KMS-11 (cell line): ENCODE results near the gene ARID1B.
"Not testable (repeated sequence)": the region's sequence is repeated elsewhere in the genome, so short reads cannot be mapped to it uniquely, and the experiment has no call there.

Source experiments
- H2AFZ ChIP-seq: fragments of 200-600 bp; sonication (generic); 2 replicates; pipeline ENCODE4 v1.6.1; 2016; ENCODE audit warnings: antibody characterized with exemption, mixed run types, low read depth
- H3K27ac ChIP-seq: fragments of 200-600 bp; sonication (generic); 2 replicates; pipeline ENCODE4 v1.6.1; 2016; ENCODE audit warnings: mild to moderate bottlenecking, mixed run types
- H3K27me3 ChIP-seq: fragments of 200-600 bp; sonication (generic); 2 replicates; pipeline ENCODE4 v1.6.1; 2017; ENCODE audit warnings: mild to moderate bottlenecking, low read depth, mixed run types, moderate library complexity; ENCODE audit not compliant: insufficient read depth
- H3K36me3 ChIP-seq: fragments of 200-600 bp; sonication (generic); 2 replicates; pipeline ENCODE4 v1.6.1; 2017; ENCODE audit warnings: mild to moderate bottlenecking, mixed run types; ENCODE audit not compliant: insufficient read depth
- H3K4me1 ChIP-seq: fragments of 200-600 bp; sonication (generic); 2 replicates; pipeline ENCODE4 v1.6.1; 2016; ENCODE audit warnings: mild to moderate bottlenecking, low read depth, mixed run types; ENCODE audit not compliant: poor library complexity, severe bottlenecking
- H3K4me2 ChIP-seq: fragments of 200-600 bp; sonication (generic); 2 replicates; pipeline ENCODE4 v1.7.0; 2016; ENCODE audit warnings: mild to moderate bottlenecking, mixed run types
- H3K4me3 ChIP-seq: fragments of 200-600 bp; sonication (generic); IDR thresholded peaks from 2 replicates; pipeline ENCODE4 v1.6.1; 2017; ENCODE audit warnings: low read depth, low read length, mixed read lengths; ENCODE audit not compliant: insufficient read depth
- H3K79me2 ChIP-seq: fragments of 200-600 bp; sonication (generic); 2 replicates; pipeline ENCODE4 v1.6.1; 2016; ENCODE audit warnings: low read depth, mixed run types; ENCODE audit not compliant: insufficient read depth
- H3K9ac ChIP-seq: fragments of 200-600 bp; sonication (generic); 2 replicates; pipeline ENCODE4 v1.6.1; 2016; ENCODE audit warnings: mild to moderate bottlenecking, mixed run types
- H4K20me1 ChIP-seq: fragments of 200-600 bp; sonication (generic); 2 replicates; pipeline ENCODE4 v1.6.1; 2016; ENCODE audit warnings: mild to moderate bottlenecking, mixed run types; ENCODE audit not compliant: insufficient read depth
- TF ChIP-seq, protein P1 (sequence below): fragments of 200-600 bp; sonication (generic); conservative IDR thresholded peaks from 2 replicates; pipeline ENCODE4 v1.6.1; 2017; ENCODE audit warnings: low read depth, mild to moderate bottlenecking, antibody characterized with exemption, low read length, moderate library complexity, mixed read lengths

ARID1B gene

DNA sequence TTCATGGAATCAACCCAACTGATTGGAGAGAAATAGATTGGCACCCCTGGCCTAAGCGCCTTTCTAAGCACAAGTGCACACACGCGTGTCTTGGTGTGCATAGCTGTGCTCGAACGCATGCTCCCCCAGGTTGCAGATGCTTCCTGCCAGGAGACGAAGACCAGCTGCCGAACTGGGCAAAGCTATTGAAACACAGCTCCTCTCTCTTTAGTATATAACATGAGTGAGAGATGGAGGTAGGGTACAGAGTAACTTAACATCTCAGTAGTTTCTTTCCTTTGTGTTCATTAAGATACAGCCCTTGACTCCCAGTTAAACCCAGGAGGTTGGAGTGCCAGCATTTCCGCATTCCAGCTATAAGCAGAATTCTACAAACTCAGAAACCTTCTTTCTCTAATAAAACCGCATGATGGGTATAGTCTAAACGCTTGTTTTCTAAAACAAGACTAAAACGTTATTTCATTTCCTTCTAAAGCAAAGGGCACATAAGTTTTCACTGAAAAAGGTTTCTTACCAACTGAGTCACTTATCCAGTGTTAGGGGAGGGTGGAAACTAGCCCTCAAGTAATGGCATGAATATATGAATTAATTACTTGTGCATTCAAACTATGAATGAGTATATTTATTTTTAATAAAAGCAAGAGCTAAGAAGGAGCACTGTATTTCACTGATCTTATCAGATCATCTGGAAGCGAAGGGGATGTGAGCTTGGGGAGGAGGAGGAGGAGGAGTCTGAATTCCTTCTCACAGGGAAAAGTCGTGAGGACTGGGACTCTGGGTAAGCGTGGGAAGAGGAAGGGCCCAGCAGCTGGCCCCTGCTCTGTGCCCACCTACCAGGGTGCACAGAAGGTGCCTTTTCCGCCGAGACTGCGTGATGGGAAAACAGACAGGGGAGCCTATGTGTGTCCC lies 367.0 kb downstream of the ARID1B start:
- Histone ChIP-seq H3K79me2 (no peaks in the 10 kb centered on the region), H3K27ac (no peak overlapping the region), H3K36me3 (no peaks in the 10 kb centered on the region), H3K27me3 (no peaks in the 10 kb centered on the region), H3K4me2 (no peak overlapping the region), H2AFZ (no peak overlapping the region), H4K20me1 (no peaks in the 10 kb centered on the region), H3K4me3 (no peak overlapping the region), H3K4me1 (no peaks in the 10 kb centered on the region), H3K9ac (no peak overlapping the region)
- TF ChIP-seq, protein P1, sequence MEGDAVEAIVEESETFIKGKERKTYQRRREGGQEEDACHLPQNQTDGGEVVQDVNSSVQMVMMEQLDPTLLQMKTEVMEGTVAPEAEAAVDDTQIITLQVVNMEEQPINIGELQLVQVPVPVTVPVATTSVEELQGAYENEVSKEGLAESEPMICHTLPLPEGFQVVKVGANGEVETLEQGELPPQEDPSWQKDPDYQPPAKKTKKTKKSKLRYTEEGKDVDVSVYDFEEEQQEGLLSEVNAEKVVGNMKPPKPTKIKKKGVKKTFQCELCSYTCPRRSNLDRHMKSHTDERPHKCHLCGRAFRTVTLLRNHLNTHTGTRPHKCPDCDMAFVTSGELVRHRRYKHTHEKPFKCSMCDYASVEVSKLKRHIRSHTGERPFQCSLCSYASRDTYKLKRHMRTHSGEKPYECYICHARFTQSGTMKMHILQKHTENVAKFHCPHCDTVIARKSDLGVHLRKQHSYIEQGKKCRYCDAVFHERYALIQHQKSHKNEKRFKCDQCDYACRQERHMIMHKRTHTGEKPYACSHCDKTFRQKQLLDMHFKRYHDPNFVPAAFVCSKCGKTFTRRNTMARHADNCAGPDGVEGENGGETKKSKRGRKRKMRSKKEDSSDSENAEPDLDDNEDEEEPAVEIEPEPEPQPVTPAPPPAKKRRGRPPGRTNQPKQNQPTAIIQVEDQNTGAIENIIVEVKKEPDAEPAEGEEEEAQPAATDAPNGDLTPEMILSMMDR = no peak

- Histone ChIP-seq H3K27me3 (no peaks in the 10 kb centered on the region), H3K79me2 (no peaks in the 10 kb centered on the region), H2AFZ (no peak overlapping the region), H4K20me1 (no peaks in the 10 kb centered on the region), H3K36me3 (no peaks in the 10 kb centered on the region), H3K4me3 (no peak overlapping the region), H3K9ac (no peak overlapping the region), H3K27ac (no peak overlapping the region), H3K4me2 (no peak overlapping the region), H3K4me1 (no peaks in the 10 kb centered on the region)
- TF ChIP-seq, protein P1 = no peak
Observed at GRCh38 chr6:157144859-157145568, 367.8 kb downstream of the ARID1B start.

DNA sequence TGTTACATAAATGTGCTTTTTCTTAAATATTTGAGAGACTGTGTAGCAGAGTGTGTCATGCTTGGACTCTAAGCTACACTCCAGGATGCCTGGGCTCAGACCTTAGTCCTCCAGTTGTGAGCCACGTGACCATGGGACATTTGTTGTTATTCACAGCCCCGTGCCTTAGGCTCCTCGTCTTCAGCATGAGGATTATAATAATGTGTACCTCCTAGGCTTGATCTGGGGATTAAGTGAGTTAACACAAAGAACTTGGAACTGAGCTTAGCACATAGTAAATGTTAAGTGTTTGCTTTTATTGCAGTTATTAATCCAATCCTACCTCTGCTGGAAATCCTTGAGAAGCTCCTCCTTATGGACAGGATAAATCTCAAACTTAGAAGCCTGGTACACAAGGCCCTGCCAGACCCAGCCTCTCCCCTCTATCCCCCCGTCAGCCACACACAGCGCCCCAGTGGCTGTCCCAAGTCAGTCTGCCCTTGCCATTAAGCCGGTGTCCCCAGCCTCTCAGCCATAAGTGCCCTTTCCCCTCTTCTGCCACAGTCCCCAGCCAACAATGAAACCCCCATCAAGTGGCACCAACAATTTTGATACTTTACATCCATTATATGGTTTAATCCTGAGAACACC lies 368.6 kb downstream of the ARID1B start:
- H3K4me3 ChIP-seq = no peak overlapping the region
- H3K27me3 ChIP-seq = no peaks in the 10 kb centered on the region
- no peak overlapping the region for H3K27ac ChIP-seq
- H4K20me1 ChIP-seq = no peaks in the 10 kb centered on the region
- no peaks in the 10 kb centered on the region for H3K36me3 ChIP-seq
- H3K4me1 ChIP-seq = no peaks in the 10 kb centered on the region
- H2AFZ ChIP-seq = no peak overlapping the region
- H3K79me2 ChIP-seq = no peaks in the 10 kb centered on the region
- TF ChIP-seq, protein P1 = no peak
- no peak overlapping the region for H3K9ac ChIP-seq
- no peak overlapping the region for H3K4me2 ChIP-seq

- H3K9ac ChIP-seq, H2AFZ ChIP-seq, H3K79me2 ChIP-seq, H3K4me1 ChIP-seq, H3K36me3 ChIP-seq, H3K4me2 ChIP-seq, H4K20me1 ChIP-seq, H3K27ac ChIP-seq, H3K27me3 ChIP-seq, H3K4me3 ChIP-seq: not testable (repeated sequence)
Observed at GRCh38 chr6:157147054-157148026, 370.2 kb downstream of the ARID1B start.
